Heart left ventricle (tissue), 13 donors: ENCODE measurements around the gene STK38L.

ENCODE experiments used
- CTCF ChIP-seq, 12 donors: fragments of 200-600 bp; sonication (generic) in 4 of 12; IDR thresholded peaks; one replicate each; pipeline versions ENCODE4 v1.5.0 to v1.8.0; 2018 to 2022; ENCODE audit warnings: antibody characterized with exemption in 12 of 12, mild to moderate bottlenecking in 5 of 12
- POLR2A ChIP-seq, 2 donors: fragments of 450-650 bp; IDR thresholded peaks; one replicate each; pipeline ENCODE4 v1.6.1; 2017; ENCODE audit warnings: antibody characterized with exemption in 2 of 2, mild to moderate bottlenecking in 2 of 2, moderate library complexity in 2 of 2
- donor health status: ischemic (EF 13 %, LVEDD 7.1; RV severe dilation, severe dysfunction).
- donor health status: DM: no; HTN: yes; CAD: no.
- donor health status: DM: no; HTN: no; CAD: no.
- donor health status: ischemic (EF 25% LVEDD 6.9; RV normal size, moderate dysfunction).
- donor health status: ischemic (EF 25% LVEDD 5.7; RV mildly dilated, moderate dysfunction).
- donor health status: ischemic (EF 35%, LVEDD 5.7; RV mildly dilated, moderate dysfunction).
- donor health status: nonischemic (EF 11% LVEDD 7.7; RV severe dilation, severe dysfunction).
- donor health status: DM: yes; HTN: yes; CAD: no.
- donor health status: PGD.
- donor health status: ischemic (EF 29% LVEDD 5.4; RV normal size, mild dysfunction).
- donor health status: nonischemic (EF 23%, LVEDD 6.1; RV moderate dilation, normal function).

GRCh38 chr12:27253347-27253746 is 9.3 kb downstream of the STK38L start:
- TF ChIP-seq CTCF (IDR thresholded peaks at IDR 0.05) = no peak
- no peak for TF ChIP-seq POLR2A (IDR thresholded peaks at IDR 0.05)
